Nephron (organoid): ENCODE measurements around the gene ELMOD3.
"Not testable (repeated sequence)": the region's sequence is repeated elsewhere in the genome, so short reads cannot be mapped to it uniquely, and the experiment has no call there.

ENCODE experiments used
- H3K27ac Mint-ChIP-seq, 3 experiments: 2 replicates each; pipeline ENCODE4 v1.8.0; 2020; ENCODE audit warnings: mixed read lengths in 3 of 3, mild to moderate bottlenecking in 2 of 3, moderate library complexity in 1 of 3
- H3K27me3 Mint-ChIP-seq: 2 replicates; pipeline ENCODE4 v1.8.0; 2021; ENCODE audit warnings: low read depth, mild to moderate bottlenecking, moderate library complexity, mixed read lengths
- H3K36me3 Mint-ChIP-seq: 2 replicates; pipeline ENCODE4 v1.8.0; 2020; ENCODE audit warnings: low read depth, mixed read lengths
- H3K4me1 Mint-ChIP-seq: 2 replicates; pipeline ENCODE4 v1.8.0; 2020; ENCODE audit warnings: mixed read lengths
- H3K4me3 Mint-ChIP-seq, 3 experiments: 2 replicates each; pipeline ENCODE4 v1.8.0; 2020; ENCODE audit warnings: mild to moderate bottlenecking in 3 of 3, mixed read lengths in 3 of 3, moderate library complexity in 2 of 3
- H3K9me3 Mint-ChIP-seq: 2 replicates; pipeline ENCODE4 v1.8.0; 2020; ENCODE audit warnings: mixed read lengths
- TF ChIP-seq, protein P1 (sequence below), 3 experiments: fragments of 200-600 bp; sonication (generic); IDR thresholded peaks; one replicate each; pipeline ENCODE4 v1.5.0; 2021; ENCODE audit warnings: antibody characterized with exemption in 3 of 3; ENCODE audit not compliant: unreplicated experiment in 3 of 3

Gene ELMOD3

DNA sequence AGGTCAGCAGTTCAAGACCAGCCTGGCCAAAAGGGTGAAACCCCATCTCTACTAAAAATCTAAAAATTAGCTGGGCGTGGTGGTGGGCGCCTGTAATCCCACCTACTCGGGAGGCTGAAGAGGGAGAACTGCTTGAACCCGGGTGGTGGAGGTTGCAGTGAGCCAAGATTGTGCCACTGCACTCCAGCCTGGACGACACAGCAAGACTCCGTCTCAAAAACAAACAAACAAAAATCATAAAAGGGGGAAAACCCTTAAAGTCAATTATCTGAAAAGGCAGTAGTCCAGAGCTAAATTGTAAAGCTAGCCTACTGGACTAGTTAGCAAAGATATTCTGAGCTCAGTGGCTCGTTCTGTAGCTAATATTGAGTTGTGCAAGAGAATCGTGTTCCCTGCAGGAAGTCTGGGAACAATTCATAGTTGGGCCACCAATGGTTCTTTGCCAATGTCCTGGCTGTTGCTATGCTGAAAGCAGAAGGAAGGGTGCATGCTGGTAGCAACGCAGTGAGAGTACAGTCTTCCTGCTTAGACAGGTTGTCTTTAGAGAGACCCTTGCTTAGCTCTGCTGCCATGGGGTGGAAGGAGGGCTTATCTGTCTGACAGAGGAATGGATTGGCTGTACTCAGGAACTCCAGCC, 31.1 kb upstream of the ELMOD3 start:
- H3K36me3 Mint-ChIP-seq: peaks cover 73% of the 10 kb centered on the region
- H3K27ac Mint-ChIP-seq: peak overlapping the region in 1 of 3 experiments; percentile 23
- peaks cover 51% of the 10 kb centered on the region for H3K4me1 Mint-ChIP-seq
- TF ChIP-seq, protein P1, sequence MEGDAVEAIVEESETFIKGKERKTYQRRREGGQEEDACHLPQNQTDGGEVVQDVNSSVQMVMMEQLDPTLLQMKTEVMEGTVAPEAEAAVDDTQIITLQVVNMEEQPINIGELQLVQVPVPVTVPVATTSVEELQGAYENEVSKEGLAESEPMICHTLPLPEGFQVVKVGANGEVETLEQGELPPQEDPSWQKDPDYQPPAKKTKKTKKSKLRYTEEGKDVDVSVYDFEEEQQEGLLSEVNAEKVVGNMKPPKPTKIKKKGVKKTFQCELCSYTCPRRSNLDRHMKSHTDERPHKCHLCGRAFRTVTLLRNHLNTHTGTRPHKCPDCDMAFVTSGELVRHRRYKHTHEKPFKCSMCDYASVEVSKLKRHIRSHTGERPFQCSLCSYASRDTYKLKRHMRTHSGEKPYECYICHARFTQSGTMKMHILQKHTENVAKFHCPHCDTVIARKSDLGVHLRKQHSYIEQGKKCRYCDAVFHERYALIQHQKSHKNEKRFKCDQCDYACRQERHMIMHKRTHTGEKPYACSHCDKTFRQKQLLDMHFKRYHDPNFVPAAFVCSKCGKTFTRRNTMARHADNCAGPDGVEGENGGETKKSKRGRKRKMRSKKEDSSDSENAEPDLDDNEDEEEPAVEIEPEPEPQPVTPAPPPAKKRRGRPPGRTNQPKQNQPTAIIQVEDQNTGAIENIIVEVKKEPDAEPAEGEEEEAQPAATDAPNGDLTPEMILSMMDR (IDR thresholded peaks at IDR 0.05; ENCODE audit: unreplicated experiment in 3 of 3): no peak
- no peaks in the 10 kb centered on the region for H3K9me3 Mint-ChIP-seq
- no peaks in the 10 kb centered on the region for H3K27me3 Mint-ChIP-seq
- H3K4me3 Mint-ChIP-seq: peak overlapping the region; percentile 1 to 50 (median 24)

GRCh38 chr2:85323988-85324367, 30.6 kb upstream of the ELMOD3 start:
- Mint-ChIP-seq H3K36me3 (peaks cover 68% of the 10 kb centered on the region), H3K4me3 (peak overlapping the region; percentile 1 to 50 (median 24)), H3K4me1 (peaks cover 51% of the 10 kb centered on the region), H3K27ac (peak overlapping the region in 1 of 3 experiments; percentile 23)
- not testable (repeated sequence) for H3K27me3 Mint-ChIP-seq, H3K9me3 Mint-ChIP-seq

GRCh38 chr2:85324639-85325465, 29.7 kb upstream of the ELMOD3 start:
- Mint-ChIP-seq H3K4me3 (peak overlapping the region; percentile 91 to 99 (median 97)), H3K27ac (peak overlapping the region; percentile 58 to 92 (median 66)), H3K4me1 (peaks cover 53% of the 10 kb centered on the region), H3K27me3 (no peaks in the 10 kb centered on the region), H3K9me3 (no peaks in the 10 kb centered on the region), H3K36me3 (peaks cover 62% of the 10 kb centered on the region)
- TF ChIP-seq, protein P1 (IDR thresholded peaks at IDR 0.05; ENCODE audit: unreplicated experiment in 3 of 3): no peak

DNA sequence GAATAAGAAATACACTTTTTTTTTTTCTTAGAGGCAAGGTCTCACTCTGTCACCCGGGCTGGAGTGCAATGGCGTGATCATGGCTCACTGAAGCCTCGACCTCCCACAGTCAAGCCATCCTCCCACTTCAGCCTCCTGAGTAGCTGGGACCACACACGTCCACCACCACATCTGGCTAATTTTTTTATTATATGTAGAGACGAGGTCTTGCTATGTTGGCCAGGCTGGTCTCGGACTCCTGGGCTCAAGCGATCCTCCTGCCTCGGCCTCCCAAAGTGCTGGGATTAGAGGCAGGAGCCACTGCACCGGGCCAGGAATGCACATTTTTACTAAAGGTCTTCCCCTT, 29.1 kb upstream of the ELMOD3 start:
- TF ChIP-seq, protein P1 (IDR thresholded peaks at IDR 0.05; ENCODE audit: unreplicated experiment in 3 of 3): no peak
- Mint-ChIP-seq H3K27me3 (no peaks in the 10 kb centered on the region), H3K36me3 (peaks cover 56% of the 10 kb centered on the region), H3K4me1 (peaks cover 52% of the 10 kb centered on the region), H3K27ac (peak overlapping the region; percentile 58 to 92 (median 66)), H3K9me3 (no peaks in the 10 kb centered on the region), H3K4me3 (peak overlapping the region; percentile 91 to 99 (median 97))

- H3K27ac Mint-ChIP-seq: peak overlapping the region; percentile 15 to 99 (median 98)
- peaks cover 52% of the 10 kb centered on the region for H3K4me1 Mint-ChIP-seq
- H3K27me3 Mint-ChIP-seq: no peaks in the 10 kb centered on the region
- no peaks in the 10 kb centered on the region for H3K9me3 Mint-ChIP-seq
- TF ChIP-seq, protein P1 (IDR thresholded peaks at IDR 0.05; ENCODE audit: unreplicated experiment in 3 of 3): no peak
- H3K4me3 Mint-ChIP-seq: peak overlapping the region; percentile 91 to 99 (median 97)
- peaks cover 45% of the 10 kb centered on the region for H3K36me3 Mint-ChIP-seq
Observed at GRCh38 chr2:85326406-85327159, 28.0 kb upstream of the ELMOD3 start.
